Inflammatory macrophage treated with lipopolysaccharide for 4 hours (primary cell): ENCODE measurements around the gene GJD3.

Experiments used
- DNase-seq: peaks from one replicate; pipeline ENCODE4 v3.0.0-alpha.2; 2020

Gene GJD3

DNA sequence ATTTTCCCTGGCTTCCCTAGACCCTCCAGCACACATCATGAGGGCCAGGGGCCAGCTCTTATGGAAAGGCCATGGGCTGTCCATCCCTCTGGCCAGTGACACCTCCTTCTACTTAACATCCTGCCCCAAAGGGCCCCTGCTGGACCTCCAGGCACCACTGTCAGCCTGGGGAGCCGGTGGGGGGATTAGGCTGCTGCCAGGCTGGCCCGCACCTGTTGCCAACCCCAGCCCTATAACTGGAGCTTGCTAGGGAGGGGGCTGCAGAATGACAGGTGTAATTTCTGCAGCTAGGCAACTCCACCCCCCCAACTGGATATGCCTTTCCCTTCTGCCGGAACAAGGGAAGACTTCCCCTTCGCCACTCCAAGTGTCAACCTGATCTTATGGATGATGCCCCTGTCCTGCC is 43.0 kb downstream of the GJD3 start:
- DNase-seq, result no peak

DNA sequence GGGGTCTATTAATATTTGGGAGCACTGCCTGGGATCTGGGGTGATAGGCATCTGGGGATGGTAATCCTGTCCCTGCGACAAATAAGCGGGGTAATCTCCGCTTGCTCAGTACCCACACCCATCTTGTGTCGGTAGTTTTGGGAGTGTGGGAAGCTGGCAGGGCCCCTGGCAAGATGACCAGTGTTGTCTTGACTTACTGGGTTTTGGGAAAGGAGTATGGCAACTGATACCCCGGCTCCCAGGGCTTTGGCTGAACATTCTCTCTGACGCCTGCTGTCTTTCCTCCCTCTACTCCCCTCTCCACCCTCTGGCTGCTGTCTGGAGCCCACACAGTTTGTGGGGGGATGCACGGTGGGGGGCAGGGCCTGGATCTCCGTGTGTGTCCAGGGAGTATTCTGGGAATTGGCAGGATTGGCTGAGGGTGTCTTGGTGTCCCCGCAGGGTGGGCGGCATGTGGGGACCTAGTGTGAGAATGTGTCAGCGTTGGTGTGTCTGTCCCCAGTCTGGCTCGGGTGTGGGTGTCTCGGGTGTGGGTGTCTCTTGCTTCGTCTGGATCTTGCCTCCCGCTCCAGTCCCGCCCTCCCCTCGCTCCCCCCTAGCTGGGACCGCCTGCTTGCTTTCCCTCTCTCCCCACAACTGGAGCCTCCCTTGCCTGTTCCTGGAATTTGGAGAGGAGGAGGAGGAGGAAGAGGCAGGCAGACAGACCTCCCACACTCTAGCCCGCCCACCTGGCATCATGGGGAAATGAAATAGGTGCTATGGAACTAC is 43.6 kb downstream of the GJD3 start:
- no peak for DNase-seq

DNA sequence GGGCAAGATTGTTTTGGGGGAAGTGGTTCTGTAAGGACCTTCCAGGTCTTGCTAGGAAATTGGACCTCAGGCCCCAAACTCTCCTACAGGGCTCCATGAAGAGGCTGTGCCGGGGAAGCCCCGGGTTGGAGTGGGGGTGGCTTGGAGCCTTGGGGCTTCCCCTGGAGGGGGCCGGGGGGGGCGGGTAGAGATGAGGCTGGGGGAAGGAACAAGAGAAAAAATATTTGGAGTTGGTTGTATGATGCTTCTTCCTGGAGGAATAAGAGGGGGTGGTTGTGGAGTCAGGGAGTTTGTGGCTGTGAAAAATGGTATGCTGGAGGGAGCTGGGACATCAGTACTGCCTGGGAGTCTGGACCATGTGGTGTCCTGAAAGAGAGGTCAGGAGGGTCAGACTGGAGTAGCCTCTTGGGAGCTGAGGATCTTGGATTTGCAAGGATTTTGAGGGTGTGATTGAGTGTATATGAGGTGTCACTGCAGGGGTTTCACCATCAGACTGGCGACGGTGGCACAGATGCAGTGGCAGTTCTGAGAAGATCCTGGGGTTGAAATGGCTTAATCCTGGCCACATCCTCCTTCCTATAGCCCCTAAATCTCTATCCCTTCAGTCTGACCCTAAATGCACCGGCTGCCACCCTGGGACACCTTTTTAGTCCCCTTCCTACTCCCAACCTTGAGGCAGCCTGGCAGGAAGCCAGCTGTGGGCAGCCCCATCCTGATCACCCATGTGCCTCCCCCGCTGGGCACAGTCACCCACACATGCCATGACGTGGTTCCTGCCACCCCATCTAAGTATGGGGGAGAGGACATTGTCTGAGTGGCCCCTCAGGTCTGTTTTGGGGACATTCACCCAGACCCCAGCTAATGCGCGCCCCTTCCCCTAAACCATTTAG is 44.6 kb downstream of the GJD3 start:
- peak; percentile 39 for DNase-seq

DNA sequence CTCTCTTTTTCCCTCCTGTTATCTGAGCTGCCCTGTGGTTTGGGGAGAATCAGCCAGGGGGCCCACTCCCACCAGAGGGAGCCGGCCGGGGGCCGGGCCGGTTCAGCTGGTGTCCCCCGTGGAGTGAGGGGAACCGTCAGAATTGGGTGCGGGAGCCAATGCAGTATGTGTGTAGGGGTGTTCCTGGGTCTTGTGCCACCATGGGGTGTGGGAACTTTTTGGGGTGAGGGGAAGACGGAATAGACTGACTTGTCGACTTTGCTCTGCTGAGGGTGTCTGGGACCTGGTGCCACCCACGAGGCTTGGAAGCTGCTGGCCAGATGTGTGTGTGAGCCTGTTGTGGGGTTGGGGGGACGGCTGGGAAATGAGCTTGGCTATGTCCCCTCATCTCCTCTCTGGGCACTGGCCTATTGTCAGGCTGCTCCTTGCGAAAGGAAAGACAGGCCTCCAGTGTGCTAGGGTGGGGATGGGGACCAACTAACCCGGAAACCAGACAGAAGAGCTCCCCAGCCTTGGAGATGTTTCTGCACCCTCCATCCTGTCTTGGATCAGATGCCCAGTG is 45.6 kb downstream of the GJD3 start:
- DNase-seq, result no peak

DNA sequence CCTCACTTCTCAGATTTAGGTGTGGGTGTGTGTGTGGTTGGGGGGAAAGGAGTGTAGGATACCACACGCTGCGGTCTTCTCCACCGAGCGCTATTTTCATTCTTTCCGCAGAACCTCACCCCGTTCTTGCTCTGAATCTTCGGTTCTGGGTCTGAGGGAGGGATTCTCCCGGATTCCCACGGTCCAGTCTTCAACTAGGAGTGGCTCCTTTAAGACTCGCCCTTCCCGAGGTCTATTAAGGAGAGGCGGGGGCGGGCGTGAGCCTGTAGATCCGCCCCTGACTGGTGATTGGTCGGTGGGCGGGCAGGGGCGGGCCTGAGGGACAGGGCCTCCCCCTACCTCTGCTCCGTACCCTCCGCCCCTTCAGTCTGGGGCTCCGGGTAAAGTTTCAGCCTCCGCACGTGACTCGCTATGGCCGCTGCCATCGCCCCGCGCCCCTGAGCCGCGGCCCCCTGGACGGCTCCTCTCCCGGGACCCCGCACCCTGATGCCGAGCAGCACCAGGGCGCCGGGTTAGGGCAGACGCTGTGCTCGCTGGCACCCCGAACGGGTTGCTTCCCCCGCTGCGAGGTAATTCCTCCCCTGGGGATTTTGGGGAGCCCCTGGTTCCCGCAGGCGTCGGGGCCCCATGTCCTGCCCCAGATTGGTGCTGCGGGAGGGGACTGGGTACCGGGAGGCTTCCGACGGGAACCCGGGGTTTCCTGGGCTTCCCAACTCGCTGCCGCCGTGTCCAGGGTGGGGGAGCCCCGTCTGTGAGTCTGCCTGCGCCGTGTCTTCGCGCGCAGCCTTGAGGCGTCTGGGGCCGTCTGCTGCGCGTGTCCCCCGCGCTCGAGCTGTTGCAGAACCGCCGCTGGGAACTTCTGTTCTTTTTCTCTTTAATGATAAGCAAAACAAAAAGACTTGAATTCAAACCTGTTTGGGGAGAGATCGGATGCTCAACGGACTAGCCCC is 46.4 kb downstream of the GJD3 start:
- peak; percentile 96 for DNase-seq

DNA sequence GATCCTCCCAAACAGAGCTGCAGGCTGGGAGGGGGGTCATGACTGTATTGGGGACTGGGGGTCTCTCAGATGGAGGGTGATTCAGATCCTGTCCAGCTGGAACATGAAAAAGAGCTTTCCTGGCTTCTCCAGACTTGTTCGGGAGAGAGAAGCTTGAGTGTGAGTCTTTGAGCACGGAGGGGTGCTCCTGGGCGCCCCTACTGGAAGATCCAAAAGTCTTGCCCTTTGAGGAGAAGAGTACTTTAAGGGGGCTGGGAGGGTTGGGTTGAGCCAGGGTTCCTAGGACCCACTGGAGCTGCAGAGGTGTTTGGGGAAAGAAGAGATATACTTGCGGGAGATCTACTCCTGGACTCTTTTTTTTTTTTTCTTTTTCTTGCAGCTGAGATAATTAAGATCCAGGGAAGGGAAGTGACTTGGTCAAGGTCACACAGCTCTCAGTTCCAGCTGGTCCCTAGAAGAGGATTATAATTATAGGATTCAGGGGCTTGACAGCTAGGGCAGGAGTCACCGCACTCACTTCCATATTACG is 47.1 kb downstream of the GJD3 start:
- peak; percentile 54 for DNase-seq

DNA sequence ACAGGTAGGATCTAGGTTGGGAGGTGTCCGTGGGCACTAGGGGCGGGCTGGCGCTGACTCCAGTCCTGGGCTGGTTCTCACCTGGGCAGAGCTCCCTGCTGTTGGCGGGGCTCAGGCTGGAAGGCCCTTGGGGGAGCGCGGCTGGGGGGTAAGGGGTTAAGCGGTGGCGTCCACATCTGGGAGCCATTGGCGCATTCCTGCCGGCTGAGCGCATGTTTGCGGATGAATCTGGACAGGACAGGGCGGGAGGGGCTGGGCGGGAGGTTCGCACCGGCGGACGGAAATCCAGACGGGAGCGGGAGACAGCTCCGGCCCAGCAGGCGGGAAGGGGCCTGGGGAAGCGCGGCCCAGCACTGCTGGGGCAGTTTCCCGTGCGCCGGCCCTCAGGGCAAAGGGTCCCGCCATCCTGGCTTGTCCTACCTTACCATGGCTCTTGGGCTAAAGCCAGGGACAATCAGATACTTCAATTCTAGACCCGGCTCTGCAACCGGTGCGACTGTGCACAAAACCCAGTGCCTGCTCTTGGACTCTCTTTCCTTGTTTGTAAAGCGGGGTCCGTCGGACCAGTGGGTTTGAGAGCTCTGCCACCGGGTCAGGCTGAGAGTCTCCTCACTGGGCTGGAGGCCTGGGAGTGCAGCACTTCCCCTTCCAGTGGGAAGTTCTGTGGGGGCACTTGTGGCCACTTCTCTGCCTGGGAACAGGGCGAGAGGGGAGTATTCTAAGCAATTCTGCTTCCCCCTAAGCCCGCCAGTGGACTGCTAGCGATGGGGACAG is 47.8 kb downstream of the GJD3 start:
- DNase-seq, result peak; percentile 47

DNA sequence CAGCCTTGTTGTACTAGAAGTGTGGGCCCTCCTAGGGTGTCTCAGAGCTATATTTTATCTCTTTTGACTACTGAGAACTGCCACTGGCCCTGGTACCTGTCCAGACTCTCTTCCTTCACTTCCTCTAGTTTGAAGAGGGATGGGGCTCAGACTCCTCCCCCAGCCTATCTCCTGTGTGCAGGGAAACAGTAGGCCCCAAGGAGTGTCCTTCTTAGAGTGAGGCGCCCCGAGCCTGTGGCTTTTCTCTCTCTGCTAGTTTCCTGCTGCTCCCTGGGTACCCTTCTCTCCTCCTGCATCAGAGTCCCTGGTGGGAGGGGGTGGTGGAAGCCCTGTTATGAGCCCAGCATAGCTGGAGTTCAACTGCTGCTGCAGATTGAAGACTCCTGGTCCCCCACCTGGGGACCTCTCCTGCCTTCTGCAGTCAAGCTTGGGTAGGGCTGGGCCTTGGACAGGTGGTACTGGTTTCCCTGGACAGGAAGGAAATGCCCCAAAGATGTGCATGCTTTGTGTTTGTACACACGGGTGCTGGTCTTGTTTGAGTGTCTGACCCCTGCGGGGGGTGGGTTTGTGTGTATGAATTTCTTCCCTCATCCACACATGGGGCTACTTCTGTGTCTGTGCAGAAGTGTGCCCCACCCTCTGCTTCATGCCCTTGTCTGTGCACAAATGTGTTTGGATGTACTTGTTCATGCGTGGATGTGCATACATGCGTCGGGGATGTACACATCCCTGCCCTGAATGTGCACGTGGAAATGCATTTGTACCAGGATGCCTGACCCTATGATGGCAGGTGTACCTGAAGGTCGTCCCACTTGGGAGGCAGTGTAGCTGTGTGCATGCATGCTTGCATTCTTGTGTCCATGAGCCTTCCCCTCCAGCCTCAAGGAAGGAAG is 48.6 kb downstream of the GJD3 start:
- DNase-seq, result no peak

DNA sequence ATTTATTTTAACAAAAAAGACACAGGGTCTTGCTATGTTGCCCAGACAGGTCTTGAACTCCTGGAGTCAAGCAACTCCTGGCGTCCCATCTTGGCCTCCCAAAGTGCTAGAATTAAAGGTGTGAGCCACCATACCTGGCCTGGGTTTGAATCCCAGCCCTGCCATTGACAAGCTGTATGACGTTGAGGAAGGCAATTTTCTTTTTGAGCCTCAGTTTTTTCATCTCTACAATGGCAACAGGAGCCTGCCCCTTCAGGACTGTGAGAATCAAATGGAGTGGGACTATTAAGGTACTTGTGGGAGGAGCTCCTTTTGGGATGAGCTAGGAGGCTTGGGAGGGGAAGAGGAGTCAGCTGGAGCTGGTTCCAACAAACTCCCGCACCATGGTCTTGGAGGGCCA is 49.3 kb downstream of the GJD3 start:
- DNase-seq, result no peak

DNA sequence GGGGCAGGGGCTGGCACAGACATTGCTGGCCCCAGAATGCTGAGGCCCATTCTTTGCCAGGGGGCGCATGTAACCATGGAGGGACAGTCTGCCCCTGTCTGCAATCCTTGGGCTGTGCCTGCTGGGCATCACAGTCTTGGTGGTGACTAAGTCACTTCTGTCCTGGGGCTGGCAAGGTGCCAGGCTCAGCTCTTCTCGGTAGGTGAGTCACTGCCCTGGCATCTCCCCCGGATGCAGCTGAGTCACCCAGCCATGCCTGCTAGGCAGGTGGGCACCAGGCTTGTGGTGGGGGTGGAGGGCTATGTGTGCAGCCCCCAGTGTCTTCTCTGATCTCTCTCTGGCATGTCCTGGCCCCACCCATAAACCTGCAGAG is 50.0 kb downstream of the GJD3 start:
- DNase-seq, result peak; percentile 92

DNA sequence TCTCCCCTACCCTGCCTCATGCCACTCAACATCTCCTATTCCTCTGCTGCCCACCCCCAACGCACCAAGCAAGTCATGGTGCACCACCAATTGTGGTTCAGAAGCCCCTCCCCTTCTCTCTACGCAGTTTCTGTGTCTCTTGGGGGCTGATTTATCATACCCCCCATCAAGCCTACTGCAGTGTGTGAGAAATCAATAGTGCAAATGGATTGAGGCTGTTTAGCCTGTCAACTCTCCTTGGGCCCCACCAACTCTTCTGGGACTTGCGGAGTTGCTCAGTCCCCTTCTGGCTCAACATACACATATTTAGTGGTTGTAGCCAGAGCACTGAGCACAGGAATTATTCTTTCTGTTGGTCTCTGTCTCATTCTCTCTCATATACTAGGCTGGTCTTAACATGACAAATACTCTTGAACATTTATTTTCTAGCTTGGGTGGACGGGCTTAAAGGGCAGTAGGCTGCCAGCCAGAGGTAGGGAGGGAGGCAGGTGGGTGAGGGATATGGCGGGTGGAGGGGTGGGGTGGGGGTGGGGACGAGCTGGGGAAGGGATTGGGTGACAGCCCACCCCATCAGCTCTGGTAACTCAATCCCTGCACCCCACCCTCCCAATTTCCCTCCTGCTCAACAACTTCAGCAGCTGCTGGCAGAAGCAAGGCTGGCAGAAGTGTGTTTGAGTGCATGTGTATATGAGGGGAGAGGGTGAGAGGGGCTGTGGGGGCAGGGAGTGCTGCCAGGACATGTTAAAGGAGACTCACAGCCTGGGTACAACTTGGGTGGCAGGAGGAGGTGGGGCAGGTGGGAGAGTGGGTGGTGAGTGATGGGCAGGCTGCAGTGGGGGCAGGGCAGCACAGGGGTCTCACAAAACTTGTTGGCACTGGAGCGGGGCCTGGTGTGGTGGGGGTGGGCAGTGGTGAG is 50.6 kb downstream of the GJD3 start:
- DNase-seq, result no peak
